ENCODE results near the gene TNIK. TPM values are rescaled to one million over a fixed set of nuclear protein-coding genes. Genes with fewer than 3 reads are reported as not detected.
A peak's percentile ranks its signal among the peaks of the same experiment; 100 is the strongest.

Gene TNIK
- total RNA-seq, 1 experiment from 2014 or later = 12.4 TPM

DNA sequence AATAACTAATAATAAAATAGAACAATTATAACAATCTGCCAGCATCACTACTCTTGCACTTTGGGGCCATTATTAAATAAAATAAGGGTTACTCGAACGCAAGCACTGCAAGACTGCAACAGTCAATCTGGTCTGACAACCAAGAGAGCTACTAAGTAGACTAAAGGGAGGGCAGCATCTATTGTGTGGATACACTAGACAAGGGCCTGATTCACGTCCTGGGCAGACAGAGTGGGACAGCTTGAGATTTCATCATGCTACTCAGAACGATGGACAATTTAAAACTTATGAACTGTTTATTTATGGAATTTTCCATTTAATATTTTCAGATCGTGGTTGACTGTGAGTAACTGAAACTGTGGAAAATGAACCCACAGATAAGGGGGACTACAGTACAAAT lies 39.5 kb downstream of the TNIK start:
- no peak for DNase-seq (ENCODE audit: low spot score)

DNA sequence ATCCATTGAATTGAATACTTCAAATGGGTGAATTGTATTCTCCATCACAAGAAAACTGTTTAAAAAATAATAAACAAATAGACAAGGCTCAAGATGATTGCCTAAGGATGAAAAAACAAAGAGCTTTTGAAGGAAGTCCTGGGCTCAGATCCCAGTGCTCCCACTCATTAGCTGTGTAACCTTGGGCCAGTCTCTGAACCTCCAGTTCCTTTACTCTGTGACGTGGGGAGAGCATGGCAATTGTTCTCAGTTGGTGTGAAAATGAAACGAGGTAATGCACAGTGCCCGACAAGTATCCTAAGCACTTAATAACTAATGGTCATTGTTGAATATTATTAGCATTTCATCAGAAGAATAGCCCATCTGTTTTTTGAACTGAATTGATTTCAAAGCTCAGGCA lies 40.7 kb downstream of the TNIK start:
- DNase-seq (ENCODE audit: low spot score) = no peak

DNA sequence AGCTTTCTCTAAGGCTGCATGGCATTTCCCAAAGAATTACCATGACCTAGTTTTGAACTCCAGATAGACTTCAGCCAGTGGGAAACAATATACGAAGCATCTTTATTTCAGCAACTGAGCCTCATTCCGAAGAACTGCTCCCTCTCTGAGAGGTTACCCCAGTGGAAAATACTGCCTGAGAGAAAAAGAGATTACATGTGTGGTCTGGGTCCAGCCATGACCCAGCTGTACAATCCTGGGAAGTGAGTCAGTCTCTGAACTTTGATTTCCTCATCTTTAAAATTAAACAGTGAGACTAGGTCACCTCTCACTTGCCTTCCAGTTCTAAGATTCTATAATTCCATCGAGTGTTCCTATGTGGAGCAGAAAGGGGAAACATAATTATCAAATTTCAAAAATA lies 42.4 kb downstream of the TNIK start:
- DNase-seq (ENCODE audit: low spot score) = peak; percentile 12

- no peak for DNase-seq (ENCODE audit: low spot score)
Observed at GRCh38 chr3:171417137-171417536, 43.1 kb downstream of the TNIK start.

DNA sequence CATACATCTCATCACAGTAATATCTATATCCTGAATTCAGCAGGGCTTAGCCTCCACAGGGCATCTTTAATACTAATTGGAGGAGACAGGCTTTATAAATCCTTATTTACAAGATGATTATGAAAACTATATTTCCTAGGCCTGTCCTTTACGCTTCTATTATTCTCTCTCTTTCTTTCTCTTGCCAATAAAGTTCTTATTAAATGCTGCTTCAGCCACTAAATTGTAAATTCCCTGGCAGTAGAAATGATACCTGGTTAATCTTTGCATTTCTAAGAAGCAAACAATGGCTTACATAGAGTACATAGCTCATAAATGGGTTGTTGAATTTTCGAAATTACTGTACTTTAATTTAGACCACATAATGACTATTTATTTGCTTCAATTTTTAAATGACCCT lies 43.5 kb downstream of the TNIK start:
- no peak for DNase-seq (ENCODE audit: low spot score)

DNA sequence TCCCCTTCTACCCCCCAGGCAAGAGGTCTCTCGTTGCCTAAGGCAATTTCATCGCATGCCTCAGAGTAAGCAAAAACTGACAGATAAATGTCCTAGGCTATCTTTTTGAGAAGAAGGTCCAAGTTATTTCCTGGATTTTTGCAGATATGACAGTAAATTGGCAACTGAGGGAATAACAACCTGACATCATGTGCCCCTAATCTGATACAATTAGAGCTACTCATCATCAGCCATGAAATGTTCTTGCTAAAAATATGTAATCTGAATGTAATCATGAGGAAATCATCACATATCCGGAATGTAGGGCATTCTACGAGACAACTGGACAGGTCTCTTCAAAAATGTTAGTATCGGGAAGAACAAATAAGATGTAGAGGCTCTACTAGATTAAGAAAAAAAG lies 44.1 kb downstream of the TNIK start:
- no peak for DNase-seq (ENCODE audit: low spot score)

GRCh38 chr3:171415070-171415469 lies 45.1 kb downstream of the TNIK start:
- DNase-seq (ENCODE audit: low spot score) = no peak

- no peak for DNase-seq (ENCODE audit: low spot score)
Observed at GRCh38 chr3:171412473-171412872, 47.7 kb downstream of the TNIK start.

DNA sequence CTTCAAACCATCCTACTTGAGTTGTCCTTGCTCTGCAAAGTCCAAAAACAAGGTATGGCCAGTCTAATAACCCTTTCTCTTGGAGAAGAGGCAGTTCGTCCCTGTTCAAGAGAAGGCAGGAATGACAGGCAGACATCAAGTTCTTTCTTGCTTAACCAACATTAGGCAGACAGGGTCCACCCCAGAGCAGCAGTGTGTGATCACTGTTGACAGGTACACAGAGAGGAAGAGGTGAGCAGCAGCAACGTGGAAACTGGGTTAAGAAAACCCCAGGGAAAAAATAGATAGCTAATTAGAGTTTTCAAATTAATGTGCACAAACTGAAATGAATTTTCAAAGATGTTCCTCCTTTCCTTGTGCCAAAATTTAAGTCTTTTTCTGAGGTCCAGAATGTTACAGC lies 48.2 kb downstream of the TNIK start:
- DNase-seq (ENCODE audit: low spot score) = no peak

- DNase-seq (ENCODE audit: low spot score) = no peak
Observed at GRCh38 chr3:171410186-171410585, 50.0 kb downstream of the TNIK start.

DNA sequence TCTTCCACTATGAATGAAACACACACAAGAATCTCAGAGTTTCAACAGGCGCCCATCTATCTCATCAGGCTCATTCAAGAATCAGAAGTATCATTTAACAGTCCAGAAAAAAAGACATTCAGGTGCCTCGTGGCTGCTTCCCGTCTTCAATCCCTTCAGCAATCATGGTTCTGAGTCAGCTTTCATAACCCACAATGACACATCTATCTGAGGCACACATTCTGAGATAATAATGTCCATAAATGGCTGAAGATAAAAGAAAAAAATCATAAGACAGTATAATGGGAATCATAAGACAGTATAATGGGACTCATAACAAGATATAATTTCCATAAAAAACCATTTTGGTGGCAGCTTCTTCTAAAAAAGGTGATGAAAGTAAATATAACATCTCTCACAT lies 52.4 kb downstream of the TNIK start:
- no peak for DNase-seq (ENCODE audit: low spot score)

GRCh38 chr3:171404376-171404967 lies 55.7 kb downstream of the TNIK start:
- DNase-seq (ENCODE audit: low spot score) = peak; percentile 76

GRCh38 chr3:171402281-171402680 lies 57.9 kb downstream of the TNIK start:
- no peak for DNase-seq (ENCODE audit: low spot score)

DNA sequence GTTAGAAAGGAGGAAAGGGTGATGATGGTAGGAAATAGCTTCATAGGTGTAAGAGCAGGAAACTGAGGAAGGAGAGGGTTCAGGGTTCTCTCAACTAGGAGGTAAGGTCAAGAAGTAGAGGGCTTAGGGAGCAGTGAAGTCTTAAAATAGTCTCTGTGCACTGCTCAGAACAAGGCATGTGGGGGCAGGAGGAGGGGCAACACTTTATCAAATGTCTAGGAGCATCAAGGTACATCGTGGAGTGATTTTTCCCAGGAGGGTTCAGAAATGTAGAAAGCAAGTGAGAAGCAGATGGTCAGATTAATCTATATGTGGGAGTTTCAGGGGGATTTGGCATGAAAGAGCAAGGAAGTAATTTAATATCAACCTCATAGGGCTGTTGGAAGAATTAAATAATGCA lies 58.8 kb downstream of the TNIK start:
- no peak for DNase-seq (ENCODE audit: low spot score)

- no peak for DNase-seq (ENCODE audit: low spot score)
Observed at GRCh38 chr3:171399842-171400241, 60.4 kb downstream of the TNIK start.

- no peak for DNase-seq (ENCODE audit: low spot score)
Observed at GRCh38 chr3:171398343-171398742, 61.9 kb downstream of the TNIK start.

- DNase-seq (ENCODE audit: low spot score) = no peak
Observed at GRCh38 chr3:171397089-171397488, 63.1 kb downstream of the TNIK start.

GRCh38 chr3:171396048-171396447 lies 64.2 kb downstream of the TNIK start:
- DNase-seq (ENCODE audit: low spot score) = no peak

GRCh38 chr3:171393032-171393744 lies 67.0 kb downstream of the TNIK start:
- no peak for DNase-seq (ENCODE audit: low spot score)

DNA sequence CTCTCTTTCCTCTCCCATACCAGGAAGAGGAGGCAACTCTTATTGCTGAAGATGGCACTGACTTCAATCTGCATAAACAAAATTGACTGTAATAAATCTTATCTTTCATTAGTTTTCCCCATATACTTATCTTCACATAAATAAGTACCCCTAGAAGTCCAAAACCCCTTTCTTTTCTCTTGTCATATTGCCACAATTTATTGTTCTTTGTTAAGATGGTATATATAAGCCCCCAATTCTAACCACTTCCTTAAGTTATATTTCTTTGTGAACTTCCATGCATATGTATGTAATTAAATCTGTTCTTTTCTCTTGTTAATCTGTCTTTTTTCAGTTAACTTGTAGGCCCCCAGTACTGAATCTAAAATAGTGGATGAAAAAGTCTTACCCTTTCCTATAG lies 68.8 kb downstream of the TNIK start:
- DNase-seq (ENCODE audit: low spot score) = no peak

- no peak for DNase-seq (ENCODE audit: low spot score)
Observed at GRCh38 chr3:171390051-171390941, 69.9 kb downstream of the TNIK start.

DNA sequence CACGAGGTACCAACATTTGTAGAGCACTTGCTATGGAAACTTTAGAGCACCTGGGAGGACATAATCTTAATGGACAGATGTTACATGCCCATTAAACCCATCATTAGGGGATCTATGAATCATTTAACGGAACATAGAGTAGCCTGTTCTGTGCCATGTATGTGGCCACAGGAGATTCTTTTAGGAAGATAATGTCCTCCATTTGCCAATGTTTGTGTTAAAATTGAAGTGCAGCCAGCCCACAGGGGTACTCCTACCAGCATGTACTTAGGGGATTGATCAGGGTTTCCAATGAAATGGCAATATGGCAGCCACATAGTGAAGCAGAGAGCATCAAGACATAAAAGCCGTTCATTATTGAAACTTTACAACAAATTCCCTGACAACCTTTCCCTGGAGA lies 70.7 kb downstream of the TNIK start:
- no peak for DNase-seq (ENCODE audit: low spot score)

GRCh38 chr3:171388527-171388926 lies 71.7 kb downstream of the TNIK start:
- no peak for DNase-seq (ENCODE audit: low spot score)
